Ishikawa (cell line): Measurements from ENCODE around the gene CHST15.
A peak's percentile ranks its signal among the peaks of the same experiment; 100 is the strongest.

ENCODE experiments used
- CEBPB ChIP-seq: IDR thresholded peaks from 2 replicates; pipeline ENCODE4 v1.6.1; 2012
- CREB1 ChIP-seq: IDR thresholded peaks from 2 replicates; pipeline ENCODE4 v1.6.1; 2012; ENCODE audit warnings: low read depth
- EGR1 ChIP-seq: IDR thresholded peaks from 2 replicates; pipeline ENCODE4 v1.6.1; 2012
- EP300 ChIP-seq: IDR thresholded peaks from 2 replicates; pipeline ENCODE4 v1.6.1; 2012; ENCODE audit warnings: borderline replicate concordance
- FOXM1 ChIP-seq: IDR thresholded peaks from 2 replicates; pipeline ENCODE4 v1.6.1; 2012; ENCODE audit warnings: low read depth, borderline replicate concordance
- MAX ChIP-seq: IDR thresholded peaks from 2 replicates; pipeline ENCODE4 v1.6.1; 2012
- NFIC ChIP-seq: IDR thresholded peaks from 2 replicates; pipeline ENCODE4 v1.6.1; 2012
- RAD21 ChIP-seq: IDR thresholded peaks from 2 replicates; pipeline ENCODE4 v1.6.1; 2012; ENCODE audit warnings: low read depth
- REST ChIP-seq: IDR thresholded peaks from 2 replicates; pipeline ENCODE4 v1.6.1; 2012; ENCODE audit warnings: low read depth, mild to moderate bottlenecking
- TAF1 ChIP-seq: IDR thresholded peaks from 2 replicates; pipeline ENCODE4 v1.6.1; 2012; ENCODE audit warnings: low read depth, mild to moderate bottlenecking
- TCF12 ChIP-seq: IDR thresholded peaks from 2 replicates; pipeline ENCODE4 v1.6.1; 2012; ENCODE audit warnings: low read depth
- TEAD4 ChIP-seq: IDR thresholded peaks from 2 replicates; pipeline ENCODE4 v1.6.1; 2012
- USF1 ChIP-seq: IDR thresholded peaks from 2 replicates; pipeline ENCODE4 v1.6.1; 2012
- YY1 ChIP-seq: IDR thresholded peaks from 2 replicates; pipeline ENCODE4 v1.6.1; 2012; ENCODE audit warnings: low read depth
- ZBTB7A ChIP-seq: IDR thresholded peaks from 2 replicates; pipeline ENCODE4 v1.6.1; 2012; ENCODE audit warnings: low read depth

Gene CHST15

DNA sequence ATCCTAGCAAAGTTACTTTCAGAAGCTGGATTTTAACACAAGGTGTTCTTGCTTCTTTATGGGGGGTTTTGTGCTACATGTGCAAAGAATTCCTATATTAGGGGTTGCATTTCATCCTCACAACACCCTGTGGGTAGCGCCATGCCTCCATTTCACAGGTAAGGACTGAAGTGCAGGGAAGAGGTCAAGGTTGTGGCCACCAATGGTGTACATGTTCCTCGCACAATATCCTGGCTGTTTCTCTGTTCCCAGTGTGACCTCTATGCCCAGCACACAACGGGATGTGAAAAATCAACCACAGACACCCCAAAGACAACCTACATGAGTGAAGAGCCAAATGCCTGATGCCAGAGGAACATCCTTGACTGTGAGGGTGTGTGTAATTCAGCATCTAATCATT, 80.8 kb downstream of the CHST15 start:
- TF ChIP-seq CEBPB (no peak), MAX (no peak), TCF12 (no peak)

- TF ChIP-seq ZBTB7A: no peak
- TF ChIP-seq REST: no peak
- TF ChIP-seq TEAD4: no peak
- TF ChIP-seq MAX: no peak
- TF ChIP-seq FOXM1: no peak
- TF ChIP-seq CEBPB: no peak
- no peak for TF ChIP-seq YY1
- no peak for TF ChIP-seq CREB1
- TF ChIP-seq USF1: no peak
- TF ChIP-seq EP300: no peak
- TF ChIP-seq NFIC: no peak
- TF ChIP-seq RAD21: no peak
- TF ChIP-seq TAF1: no peak
- no peak for TF ChIP-seq EGR1
These were observed 81.3 kb downstream of the CHST15 start for GRCh38 chr10:124012066-124012465.

DNA sequence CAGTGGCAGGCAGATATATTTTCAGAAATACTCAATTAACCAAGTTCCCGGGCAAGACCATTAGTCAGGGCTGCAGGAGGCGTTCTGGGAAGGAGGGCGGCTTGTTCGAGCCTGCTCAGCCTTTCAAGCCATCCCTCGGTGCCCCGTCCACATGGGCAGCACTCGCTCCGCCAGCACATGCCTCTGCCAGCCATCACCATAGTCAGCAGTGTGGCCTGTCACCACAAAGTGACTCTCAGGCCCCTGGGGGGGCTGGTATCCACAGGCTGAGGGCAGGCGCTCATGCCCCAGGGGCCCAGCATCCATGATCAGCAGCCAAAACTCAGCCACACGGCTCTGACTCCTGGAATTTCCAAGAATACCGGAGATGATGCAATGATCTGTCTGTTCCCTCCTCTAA, 81.9 kb downstream of the CHST15 start:
- no peak for TF ChIP-seq TAF1
- no peak for TF ChIP-seq CREB1
- TF ChIP-seq MAX: no peak
- no peak for TF ChIP-seq TEAD4
- no peak for TF ChIP-seq RAD21
- no peak for TF ChIP-seq FOXM1
- TF ChIP-seq USF1: no peak
- no peak for TF ChIP-seq REST
- no peak for TF ChIP-seq YY1
- TF ChIP-seq NFIC: no peak
- TF ChIP-seq TCF12: no peak
- TF ChIP-seq EGR1: no peak
- no peak for TF ChIP-seq ZBTB7A
- TF ChIP-seq CEBPB: no peak
- TF ChIP-seq EP300: no peak

- TF ChIP-seq CREB1: no peak
- 0 out of 2 replicates have a peak, but pooled peaks have one; percentile 14 for TF ChIP-seq EP300
These were observed 82.8 kb downstream of the CHST15 start for GRCh38 chr10:124010563-124011131.

DNA sequence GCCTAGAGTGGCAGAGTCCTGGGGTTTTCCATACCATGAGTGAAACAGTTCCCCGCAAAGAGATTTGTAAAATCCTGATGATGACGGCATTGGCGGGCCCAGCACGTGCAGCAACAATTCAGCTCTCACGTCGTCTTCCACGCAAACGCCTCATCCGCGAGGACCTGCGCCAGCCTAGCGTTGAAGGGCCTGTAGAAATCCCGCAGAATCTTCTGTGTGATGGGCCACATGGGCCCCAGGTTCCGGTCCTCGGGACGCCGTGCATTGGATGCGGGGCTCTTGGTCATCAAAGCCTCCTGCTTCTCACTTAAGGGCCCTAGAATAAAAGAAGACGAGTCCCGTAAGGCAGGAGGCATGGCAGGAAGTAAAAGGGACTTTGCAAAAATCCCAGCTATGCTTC, 83.4 kb downstream of the CHST15 start:
- TF ChIP-seq CEBPB (no peak), EGR1 (no peak), EP300 (no peak), REST (no peak), RAD21 (no peak), NFIC (no peak), TAF1 (no peak), FOXM1 (no peak), TEAD4 (no peak), YY1 (no peak), ZBTB7A (no peak)
